WTC11 (cell line): ENCODE data around the gene EIF3A. TPM values are rescaled to one million over a fixed set of nuclear protein-coding genes. Genes with fewer than 3 reads are reported as not detected.

Source experiments
- ATAC-seq: fragments of 200-7000 bp; cut with Tn5 transposase; 2 replicates; pipeline ENCODE4 v1.10.0; 2021; ENCODE audit warnings: mild to moderate bottlenecking, moderate library complexity
- CTCF ChIA-PET: fragments of 300-600 bp; sonication (Branson Sonifier 250); formaldehyde crosslinking; loops from one replicate; lab custom pipeline; 2021; ENCODE audit warnings: antibody characterized with exemption; lab: Charles Lee
- POLR2A ChIA-PET: fragments of 350-600 bp; sonication (Branson Sonifier 250); formaldehyde crosslinking; loops from one replicate; lab custom pipeline; 2021; ENCODE audit warnings: antibody characterized with exemption; lab: Charles Lee
- DNase-seq: peaks from one replicate; pipeline ENCODE4 v3.0.0; 2021; ENCODE audit warnings: low spot score
- H3K27ac Mint-ChIP-seq: 2 replicates; pipeline ENCODE4 v1.8.0; 2021; ENCODE audit warnings: mixed read lengths
- H3K27me3 Mint-ChIP-seq: 2 replicates; pipeline ENCODE4 v1.8.0; 2021; ENCODE audit warnings: low read depth, mild to moderate bottlenecking, moderate library complexity, mixed read lengths
- H3K36me3 Mint-ChIP-seq: 2 replicates; pipeline ENCODE4 v1.8.0; 2021; ENCODE audit warnings: mixed read lengths
- H3K4me1 Mint-ChIP-seq: 2 replicates; pipeline ENCODE4 v1.8.0; 2022; ENCODE audit warnings: mixed read lengths
- H3K4me3 Mint-ChIP-seq: 2 replicates; pipeline ENCODE4 v1.8.0; 2021; ENCODE audit warnings: mild to moderate bottlenecking, moderate library complexity, mixed read lengths
- H3K9me3 Mint-ChIP-seq: 2 replicates; pipeline ENCODE4 v1.8.0; 2021; ENCODE audit warnings: mixed read lengths
- CREM ChIP-seq: sonication (generic); formaldehyde crosslinking; IDR thresholded peaks from 2 replicates; pipeline ENCODE4 v1.8.1; 2022; ENCODE audit warnings: mild to moderate bottlenecking, missing genetic modification reagents, moderate library complexity
- ELF4 ChIP-seq: sonication (generic); formaldehyde crosslinking; IDR thresholded peaks from 2 replicates; pipeline ENCODE4 v1.8.1; 2022; ENCODE audit warnings: low read depth, mild to moderate bottlenecking, moderate library complexity, missing genetic modification reagents
- ESRRA ChIP-seq: sonication (generic); formaldehyde crosslinking; IDR thresholded peaks from 2 replicates; pipeline ENCODE4 v1.8.1; 2022; ENCODE audit warnings: mild to moderate bottlenecking, missing genetic modification reagents, borderline replicate concordance
- HMGA2 ChIP-seq: fragments of 250-450 bp; sonication (Bioruptor Pico); IDR thresholded peaks from 2 replicates; pipeline ENCODE4 v1.4.0; 2021; ENCODE audit warnings: mild to moderate bottlenecking, moderate library complexity
- JAZF1 ChIP-seq: fragments of 250-450 bp; sonication (Bioruptor Pico); IDR thresholded peaks from 2 replicates; pipeline ENCODE4 v1.9.0; 2021; ENCODE audit warnings: moderate library complexity, mild to moderate bottlenecking, inconsistent platforms
- JUN ChIP-seq: sonication (generic); formaldehyde crosslinking; IDR thresholded peaks from 2 replicates; pipeline ENCODE4 v1.8.0; 2023; ENCODE audit warnings: mild to moderate bottlenecking, missing genetic modification reagents
- NR2C2 ChIP-seq: sonication (generic); formaldehyde crosslinking; IDR thresholded peaks from 2 replicates; pipeline ENCODE4 v1.8.0; 2022; ENCODE audit warnings: mild to moderate bottlenecking, missing genetic modification reagents
- OVOL2 ChIP-seq: fragments of 250-450 bp; sonication (Bioruptor Pico); IDR thresholded peaks from 2 replicates; pipeline ENCODE4 v1.9.0; 2021; ENCODE audit warnings: mild to moderate bottlenecking, borderline replicate concordance
- PRRX2 ChIP-seq: fragments of 250-450 bp; sonication (Bioruptor Pico); IDR thresholded peaks from 2 replicates; pipeline ENCODE4 v1.8.0; 2021; ENCODE audit warnings: mild to moderate bottlenecking
- RELA ChIP-seq: sonication (generic); formaldehyde crosslinking; IDR thresholded peaks from 2 replicates; pipeline ENCODE4 v1.8.1; 2022; ENCODE audit warnings: missing genetic modification reagents, mild to moderate bottlenecking, borderline replicate concordance
- ZNF671 ChIP-seq: fragments of 250-450 bp; sonication (Bioruptor Pico); IDR thresholded peaks from 2 replicates; pipeline ENCODE4 v1.8.0; 2021; ENCODE audit warnings: mild to moderate bottlenecking
- total RNA-seq: library from RNA; stranded (reverse); gene quantifications from 3 replicates; pipeline ENCODE4 v1.2.3, GENCODE V29; 2021
- TF ChIP-seq, protein P1 (sequence below): sonication (generic); formaldehyde crosslinking; IDR thresholded peaks from 2 replicates; pipeline ENCODE4 v1.8.0; 2022; ENCODE audit warnings: mild to moderate bottlenecking, missing genetic modification reagents
- TF ChIP-seq, protein P2 (sequence below): fragments of 250-450 bp; sonication (Bioruptor Pico); IDR thresholded peaks from 2 replicates; pipeline ENCODE4 v1.8.0; 2021; ENCODE audit warnings: mild to moderate bottlenecking
- TF ChIP-seq, protein P3 (sequence below): sonication (generic); formaldehyde crosslinking; IDR thresholded peaks from 2 replicates; pipeline ENCODE4 v1.8.1; 2022; ENCODE audit warnings: low read depth, mild to moderate bottlenecking, moderate library complexity, missing genetic modification reagents, borderline replicate concordance
- TF ChIP-seq, protein P4 (sequence below): sonication (generic); formaldehyde crosslinking; IDR thresholded peaks from 2 replicates; pipeline ENCODE4 v1.8.1; 2022; ENCODE audit warnings: mild to moderate bottlenecking, moderate library complexity, missing genetic modification reagents
- TF ChIP-seq, protein P5 (sequence below): fragments of 250-450 bp; sonication (Bioruptor Pico); IDR thresholded peaks from 2 replicates; pipeline ENCODE4 v1.9.0; 2021; ENCODE audit warnings: mild to moderate bottlenecking
- TF ChIP-seq, protein P6 (sequence below): sonication (generic); formaldehyde crosslinking; IDR thresholded peaks from 2 replicates; pipeline ENCODE4 v1.8.1; 2023; ENCODE audit warnings: mild to moderate bottlenecking, missing genetic modification reagents
- TF ChIP-seq, protein P7 (sequence below): fragments of 250-450 bp; sonication (Bioruptor Pico); conservative IDR thresholded peaks from 2 replicates; pipeline ENCODE4 v1.9.0; 2021; ENCODE audit warnings: mild to moderate bottlenecking
- TF ChIP-seq, protein P8 (sequence below): sonication (generic); formaldehyde crosslinking; IDR thresholded peaks from 2 replicates; pipeline ENCODE4 v1.8.1; 2022; ENCODE audit warnings: low read depth, missing genetic modification reagents, borderline replicate concordance
- TF ChIP-seq, protein P9 (sequence below): sonication (generic); formaldehyde crosslinking; IDR thresholded peaks from 2 replicates; pipeline ENCODE4 v1.8.1; 2023; ENCODE audit warnings: mild to moderate bottlenecking, missing genetic modification reagents, moderate library complexity

The EIF3A gene
- total RNA-seq, 1 experiment from 2014 or later: 213 TPM

DNA sequence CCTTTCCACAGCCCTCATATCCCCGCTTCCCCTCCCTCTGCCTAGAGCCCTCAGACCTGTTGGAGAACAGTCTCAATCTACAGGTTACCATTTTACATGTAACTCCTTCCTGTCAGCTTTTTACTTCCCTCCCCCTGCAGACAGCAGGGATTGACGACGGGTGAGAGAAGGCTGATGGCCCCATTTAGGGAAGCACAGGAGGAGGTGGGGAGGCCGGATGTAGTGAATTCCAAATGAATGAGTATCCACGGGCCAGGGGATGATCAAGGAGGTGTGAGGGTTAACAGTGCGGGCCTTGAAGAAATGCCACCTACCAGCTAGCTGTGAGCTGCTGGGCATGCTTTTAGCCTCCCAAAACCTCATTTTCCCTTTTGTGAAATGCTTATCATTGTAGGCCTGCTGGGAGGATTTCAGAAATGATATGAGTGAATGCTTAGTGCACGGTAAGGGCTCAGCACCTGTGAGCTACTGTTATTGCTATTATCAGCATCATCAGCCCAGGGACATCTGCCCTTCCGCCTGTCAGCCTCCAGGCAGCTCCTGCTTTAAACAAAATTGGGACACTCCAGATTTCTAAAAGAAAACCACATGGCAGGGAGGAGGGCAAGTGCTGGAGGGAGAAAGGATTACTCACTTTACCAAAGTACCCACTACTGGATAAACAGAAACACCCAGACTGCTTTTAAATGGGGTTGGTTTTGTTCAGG is 57.6 kb downstream of the EIF3A start:
- no peak for TF ChIP-seq JUN (CRISPR knock-in tag)
- TF ChIP-seq, protein P1, sequence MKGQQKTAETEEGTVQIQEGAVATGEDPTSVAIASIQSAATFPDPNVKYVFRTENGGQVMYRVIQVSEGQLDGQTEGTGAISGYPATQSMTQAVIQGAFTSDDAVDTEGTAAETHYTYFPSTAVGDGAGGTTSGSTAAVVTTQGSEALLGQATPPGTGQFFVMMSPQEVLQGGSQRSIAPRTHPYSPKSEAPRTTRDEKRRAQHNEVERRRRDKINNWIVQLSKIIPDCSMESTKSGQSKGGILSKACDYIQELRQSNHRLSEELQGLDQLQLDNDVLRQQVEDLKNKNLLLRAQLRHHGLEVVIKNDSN (CRISPR knock-in tag): no peak
- no peak for TF ChIP-seq HMGA2 (CRISPR knock-in tag)
- TF ChIP-seq OVOL2 (CRISPR knock-in tag): no peak
- TF ChIP-seq CREM (CRISPR knock-in tag): no peak
- TF ChIP-seq, protein P2, sequence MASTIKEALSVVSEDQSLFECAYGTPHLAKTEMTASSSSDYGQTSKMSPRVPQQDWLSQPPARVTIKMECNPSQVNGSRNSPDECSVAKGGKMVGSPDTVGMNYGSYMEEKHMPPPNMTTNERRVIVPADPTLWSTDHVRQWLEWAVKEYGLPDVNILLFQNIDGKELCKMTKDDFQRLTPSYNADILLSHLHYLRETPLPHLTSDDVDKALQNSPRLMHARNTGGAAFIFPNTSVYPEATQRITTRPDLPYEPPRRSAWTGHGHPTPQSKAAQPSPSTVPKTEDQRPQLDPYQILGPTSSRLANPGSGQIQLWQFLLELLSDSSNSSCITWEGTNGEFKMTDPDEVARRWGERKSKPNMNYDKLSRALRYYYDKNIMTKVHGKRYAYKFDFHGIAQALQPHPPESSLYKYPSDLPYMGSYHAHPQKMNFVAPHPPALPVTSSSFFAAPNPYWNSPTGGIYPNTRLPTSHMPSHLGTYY (CRISPR knock-in tag): no peak
- no peak for TF ChIP-seq PRRX2 (CRISPR knock-in tag)
- TF ChIP-seq, protein P3, sequence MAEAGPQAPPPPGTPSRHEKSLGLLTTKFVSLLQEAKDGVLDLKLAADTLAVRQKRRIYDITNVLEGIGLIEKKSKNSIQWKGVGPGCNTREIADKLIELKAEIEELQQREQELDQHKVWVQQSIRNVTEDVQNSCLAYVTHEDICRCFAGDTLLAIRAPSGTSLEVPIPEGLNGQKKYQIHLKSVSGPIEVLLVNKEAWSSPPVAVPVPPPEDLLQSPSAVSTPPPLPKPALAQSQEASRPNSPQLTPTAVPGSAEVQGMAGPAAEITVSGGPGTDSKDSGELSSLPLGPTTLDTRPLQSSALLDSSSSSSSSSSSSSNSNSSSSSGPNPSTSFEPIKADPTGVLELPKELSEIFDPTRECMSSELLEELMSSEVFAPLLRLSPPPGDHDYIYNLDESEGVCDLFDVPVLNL (CRISPR knock-in tag): no peak
- TF ChIP-seq, protein P4, sequence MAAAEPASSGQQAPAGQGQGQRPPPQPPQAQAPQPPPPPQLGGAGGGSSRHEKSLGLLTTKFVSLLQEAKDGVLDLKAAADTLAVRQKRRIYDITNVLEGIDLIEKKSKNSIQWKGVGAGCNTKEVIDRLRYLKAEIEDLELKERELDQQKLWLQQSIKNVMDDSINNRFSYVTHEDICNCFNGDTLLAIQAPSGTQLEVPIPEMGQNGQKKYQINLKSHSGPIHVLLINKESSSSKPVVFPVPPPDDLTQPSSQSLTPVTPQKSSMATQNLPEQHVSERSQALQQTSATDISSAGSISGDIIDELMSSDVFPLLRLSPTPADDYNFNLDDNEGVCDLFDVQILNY: no peak
- TF ChIP-seq, protein P5, sequence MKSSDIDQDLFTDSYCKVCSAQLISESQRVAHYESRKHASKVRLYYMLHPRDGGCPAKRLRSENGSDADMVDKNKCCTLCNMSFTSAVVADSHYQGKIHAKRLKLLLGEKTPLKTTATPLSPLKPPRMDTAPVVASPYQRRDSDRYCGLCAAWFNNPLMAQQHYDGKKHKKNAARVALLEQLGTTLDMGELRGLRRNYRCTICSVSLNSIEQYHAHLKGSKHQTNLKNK (CRISPR knock-in tag): no peak
- TF ChIP-seq, protein P6, sequence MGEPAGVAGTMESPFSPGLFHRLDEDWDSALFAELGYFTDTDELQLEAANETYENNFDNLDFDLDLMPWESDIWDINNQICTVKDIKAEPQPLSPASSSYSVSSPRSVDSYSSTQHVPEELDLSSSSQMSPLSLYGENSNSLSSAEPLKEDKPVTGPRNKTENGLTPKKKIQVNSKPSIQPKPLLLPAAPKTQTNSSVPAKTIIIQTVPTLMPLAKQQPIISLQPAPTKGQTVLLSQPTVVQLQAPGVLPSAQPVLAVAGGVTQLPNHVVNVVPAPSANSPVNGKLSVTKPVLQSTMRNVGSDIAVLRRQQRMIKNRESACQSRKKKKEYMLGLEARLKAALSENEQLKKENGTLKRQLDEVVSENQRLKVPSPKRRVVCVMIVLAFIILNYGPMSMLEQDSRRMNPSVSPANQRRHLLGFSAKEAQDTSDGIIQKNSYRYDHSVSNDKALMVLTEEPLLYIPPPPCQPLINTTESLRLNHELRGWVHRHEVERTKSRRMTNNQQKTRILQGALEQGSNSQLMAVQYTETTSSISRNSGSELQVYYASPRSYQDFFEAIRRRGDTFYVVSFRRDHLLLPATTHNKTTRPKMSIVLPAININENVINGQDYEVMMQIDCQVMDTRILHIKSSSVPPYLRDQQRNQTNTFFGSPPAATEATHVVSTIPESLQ: no peak
- no peak overlapping the region for H3K27ac Mint-ChIP-seq
- H3K27me3 Mint-ChIP-seq: peaks cover 1% of the 10 kb centered on the region
- H3K4me3 Mint-ChIP-seq: no peak overlapping the region
- ChIA-PET POLR2A (interaction anchor here (0.5 kb wide), 1 partner anchor 34 kb away, joined by 3 read pairs; no protein-coding TSS in a partner anchor), CTCF (interaction anchor here (1.5 kb wide), 1 partner anchor 9 kb away, joined by 3 read pairs; no protein-coding TSS in a partner anchor)
- H3K4me1 Mint-ChIP-seq: peaks cover 21% of the 10 kb centered on the region
- no peaks in the 10 kb centered on the region for H3K36me3 Mint-ChIP-seq
- DNase-seq (no peak), ATAC-seq (peak; percentile 83)
- 0 out of 2 replicates have a peak, but pooled peaks cover 5% of the 10 kb centered on the region for H3K9me3 Mint-ChIP-seq

DNA sequence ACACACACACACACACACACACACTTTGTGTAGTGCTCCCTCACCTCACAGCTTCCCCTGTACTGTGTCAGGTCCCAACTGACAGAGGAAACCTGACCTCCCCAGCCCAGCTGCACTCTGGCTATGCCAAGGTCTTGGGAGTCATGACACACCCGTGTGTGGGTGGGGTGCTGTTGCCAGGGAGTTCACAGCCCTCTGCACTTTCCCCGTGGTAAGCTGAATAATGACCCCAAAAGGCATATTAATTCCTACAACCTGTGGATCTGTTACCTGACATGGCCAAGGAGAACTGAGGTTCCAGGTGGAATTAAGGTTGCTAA is 60.0 kb downstream of the EIF3A start:
- Mint-ChIP-seq H3K9me3 (0 out of 2 replicates have a peak, but pooled peaks cover 5% of the 10 kb centered on the region), H3K4me1 (peaks cover 17% of the 10 kb centered on the region), H3K27ac (no peak overlapping the region), H3K27me3 (no peaks in the 10 kb centered on the region), H3K36me3 (no peaks in the 10 kb centered on the region), H3K4me3 (no peak overlapping the region)
- DNase-seq (no peak), ATAC-seq (no peak)
- CTCF ChIA-PET: no interaction called here
- POLR2A ChIA-PET: no interaction called here
- no peak for TF ChIP-seq HMGA2 (CRISPR knock-in tag)
- no peak for TF ChIP-seq JAZF1 (CRISPR knock-in tag)
- TF ChIP-seq, protein P7, sequence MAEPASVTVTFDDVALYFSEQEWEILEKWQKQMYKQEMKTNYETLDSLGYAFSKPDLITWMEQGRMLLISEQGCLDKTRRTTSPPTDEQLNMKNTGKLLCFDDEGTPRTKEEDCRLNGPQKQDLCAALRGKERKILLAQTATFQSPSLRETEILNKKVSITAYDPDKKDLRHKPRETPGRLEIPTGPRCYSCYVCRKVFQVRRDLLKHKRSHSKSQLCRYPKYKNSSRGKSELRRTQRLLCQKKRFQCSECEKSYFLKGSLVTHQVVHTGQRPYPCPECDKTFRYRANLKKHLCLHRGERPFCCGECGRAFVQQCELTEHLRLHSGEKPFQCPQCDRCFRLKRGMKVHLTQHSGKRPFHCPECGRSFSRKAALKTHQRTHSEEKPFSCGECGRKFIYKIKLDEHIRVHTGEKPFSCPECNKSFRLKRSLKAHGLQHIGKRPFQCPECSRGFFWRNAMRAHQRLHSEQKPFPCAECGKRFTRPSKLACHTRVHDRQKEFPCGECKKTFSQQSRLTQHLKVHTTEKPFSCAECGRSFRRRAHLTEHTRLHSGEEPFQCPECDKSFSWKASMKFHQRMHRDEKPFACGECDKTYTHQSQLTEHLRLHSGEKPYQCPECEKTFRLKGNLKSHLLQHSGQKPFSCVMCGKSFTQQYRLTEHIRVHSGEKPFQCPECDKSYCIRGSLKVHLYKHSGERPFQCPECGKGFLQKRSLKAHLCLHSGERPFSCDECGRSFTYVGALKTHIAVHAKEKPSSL: no peak
- TF ChIP-seq ZNF671 (CRISPR knock-in tag): no peak
- TF ChIP-seq, protein P8, sequence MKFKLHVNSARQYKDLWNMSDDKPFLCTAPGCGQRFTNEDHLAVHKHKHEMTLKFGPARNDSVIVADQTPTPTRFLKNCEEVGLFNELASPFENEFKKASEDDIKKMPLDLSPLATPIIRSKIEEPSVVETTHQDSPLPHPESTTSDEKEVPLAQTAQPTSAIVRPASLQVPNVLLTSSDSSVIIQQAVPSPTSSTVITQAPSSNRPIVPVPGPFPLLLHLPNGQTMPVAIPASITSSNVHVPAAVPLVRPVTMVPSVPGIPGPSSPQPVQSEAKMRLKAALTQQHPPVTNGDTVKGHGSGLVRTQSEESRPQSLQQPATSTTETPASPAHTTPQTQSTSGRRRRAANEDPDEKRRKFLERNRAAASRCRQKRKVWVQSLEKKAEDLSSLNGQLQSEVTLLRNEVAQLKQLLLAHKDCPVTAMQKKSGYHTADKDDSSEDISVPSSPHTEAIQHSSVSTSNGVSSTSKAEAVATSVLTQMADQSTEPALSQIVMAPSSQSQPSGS (CRISPR knock-in tag): no peak
- TF ChIP-seq ELF4 (CRISPR knock-in tag): no peak
- no peak for TF ChIP-seq RELA (CRISPR knock-in tag)
- TF ChIP-seq, protein P9, sequence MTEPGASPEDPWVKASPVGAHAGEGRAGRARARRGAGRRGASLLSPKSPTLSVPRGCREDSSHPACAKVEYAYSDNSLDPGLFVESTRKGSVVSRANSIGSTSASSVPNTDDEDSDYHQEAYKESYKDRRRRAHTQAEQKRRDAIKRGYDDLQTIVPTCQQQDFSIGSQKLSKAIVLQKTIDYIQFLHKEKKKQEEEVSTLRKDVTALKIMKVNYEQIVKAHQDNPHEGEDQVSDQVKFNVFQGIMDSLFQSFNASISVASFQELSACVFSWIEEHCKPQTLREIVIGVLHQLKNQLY (CRISPR knock-in tag): no peak
- no peak for TF ChIP-seq ESRRA (CRISPR knock-in tag)
- no peak for TF ChIP-seq NR2C2 (CRISPR knock-in tag)
- TF ChIP-seq, all 79 proteins: peak for 0
